Activated T-cell treated with anti-CD3 and anti-CD28 coated beads, Interleukin-2, amount 50 U/mL, for 24 hours (primary cell): Measurements from ENCODE around the gene TBC1D1.

Experiments
- DNase-seq: peaks from one replicate; pipeline ENCODE4 v3.0.0-alpha.2; 2020
- H3K27ac Mint-ChIP-seq: 2 replicates; pipeline ENCODE4 v1.8.0; 2020; ENCODE audit warnings: mild to moderate bottlenecking, mixed read lengths
- H3K27me3 Mint-ChIP-seq: 2 replicates; pipeline ENCODE4 v1.8.0; 2020; ENCODE audit warnings: mixed read lengths
- H3K36me3 Mint-ChIP-seq: 2 replicates; pipeline ENCODE4 v1.8.0; 2020; ENCODE audit warnings: low read depth, mixed read lengths
- H3K4me1 Mint-ChIP-seq: 2 replicates; pipeline ENCODE4 v1.8.0; 2020; ENCODE audit warnings: low read depth, mixed read lengths
- H3K4me3 Mint-ChIP-seq: 2 replicates; pipeline ENCODE4 v1.8.0; 2020; ENCODE audit warnings: mild to moderate bottlenecking, moderate library complexity, mixed read lengths
- H3K9me3 Mint-ChIP-seq: 2 replicates; pipeline ENCODE4 v1.8.0; 2020; ENCODE audit warnings: mixed read lengths

The TBC1D1 gene

GRCh38 chr4:38185406-38186144 lies 294.7 kb downstream of the TBC1D1 start:
- no peak overlapping the region for H3K27ac Mint-ChIP-seq

GRCh38 chr4:38188136-38188535 lies 297.3 kb downstream of the TBC1D1 start:
- Mint-ChIP-seq H3K36me3 (no peaks in the 10 kb centered on the region), H3K4me1 (peaks cover 7% of the 10 kb centered on the region), H3K4me3 (no peak overlapping the region), H3K27me3 (peaks cover 5% of the 10 kb centered on the region), H3K9me3 (no peaks in the 10 kb centered on the region), H3K27ac (no peak overlapping the region)
- no peak for DNase-seq

More at GRCh38 chr4:38185406-38186144, 294.7 kb downstream of the TBC1D1 start:
- DNase-seq: no peak
- Mint-ChIP-seq H3K36me3 (no peaks in the 10 kb centered on the region), H3K4me3 (no peak overlapping the region), H3K27me3 (no peaks in the 10 kb centered on the region), H3K4me1 (peaks cover 7% of the 10 kb centered on the region), H3K9me3 (no peaks in the 10 kb centered on the region)

- Mint-ChIP-seq H3K36me3 (no peaks in the 10 kb centered on the region), H3K27me3 (peaks cover 5% of the 10 kb centered on the region), H3K4me3 (no peak overlapping the region), H3K9me3 (no peaks in the 10 kb centered on the region), H3K4me1 (peaks cover 7% of the 10 kb centered on the region), H3K27ac (no peak overlapping the region)
- no peak for DNase-seq
Observed at GRCh38 chr4:38188631-38189101, 297.8 kb downstream of the TBC1D1 start.
